ENCODE data around the gene TRUB1.

GRCh38 chr10:114990991-114991390 lies 53.0 kb downstream of the TRUB1 start:
- TF ChIP-seq, protein P1, sequence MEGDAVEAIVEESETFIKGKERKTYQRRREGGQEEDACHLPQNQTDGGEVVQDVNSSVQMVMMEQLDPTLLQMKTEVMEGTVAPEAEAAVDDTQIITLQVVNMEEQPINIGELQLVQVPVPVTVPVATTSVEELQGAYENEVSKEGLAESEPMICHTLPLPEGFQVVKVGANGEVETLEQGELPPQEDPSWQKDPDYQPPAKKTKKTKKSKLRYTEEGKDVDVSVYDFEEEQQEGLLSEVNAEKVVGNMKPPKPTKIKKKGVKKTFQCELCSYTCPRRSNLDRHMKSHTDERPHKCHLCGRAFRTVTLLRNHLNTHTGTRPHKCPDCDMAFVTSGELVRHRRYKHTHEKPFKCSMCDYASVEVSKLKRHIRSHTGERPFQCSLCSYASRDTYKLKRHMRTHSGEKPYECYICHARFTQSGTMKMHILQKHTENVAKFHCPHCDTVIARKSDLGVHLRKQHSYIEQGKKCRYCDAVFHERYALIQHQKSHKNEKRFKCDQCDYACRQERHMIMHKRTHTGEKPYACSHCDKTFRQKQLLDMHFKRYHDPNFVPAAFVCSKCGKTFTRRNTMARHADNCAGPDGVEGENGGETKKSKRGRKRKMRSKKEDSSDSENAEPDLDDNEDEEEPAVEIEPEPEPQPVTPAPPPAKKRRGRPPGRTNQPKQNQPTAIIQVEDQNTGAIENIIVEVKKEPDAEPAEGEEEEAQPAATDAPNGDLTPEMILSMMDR (conservative IDR thresholded peaks at IDR 0.05; ENCODE audit: low read depth, low read length), result no peak
- TF ChIP-seq EZH2 (IDR thresholded peaks at IDR 0.05; ENCODE audit: borderline replicate concordance, low read depth, low read length, poor library complexity, severe bottlenecking), result no peak

All from A673 (cell line).